GM18511 (cell line): ENCODE data around the gene TMEM59.
"Not testable (repeated sequence)": the region's sequence is repeated elsewhere in the genome, so short reads cannot be mapped to it uniquely, and the experiment has no call there.

ENCODE experiments used
- ATAC-seq: cut with Tn5 transposase; IDR thresholded peaks from one replicate; pipeline ENCODE4 v1.9.1; 2021; ENCODE audit warnings: mild to moderate bottlenecking, moderate library complexity; ENCODE audit not compliant: unreplicated experiment

Gene TMEM59, protein sequence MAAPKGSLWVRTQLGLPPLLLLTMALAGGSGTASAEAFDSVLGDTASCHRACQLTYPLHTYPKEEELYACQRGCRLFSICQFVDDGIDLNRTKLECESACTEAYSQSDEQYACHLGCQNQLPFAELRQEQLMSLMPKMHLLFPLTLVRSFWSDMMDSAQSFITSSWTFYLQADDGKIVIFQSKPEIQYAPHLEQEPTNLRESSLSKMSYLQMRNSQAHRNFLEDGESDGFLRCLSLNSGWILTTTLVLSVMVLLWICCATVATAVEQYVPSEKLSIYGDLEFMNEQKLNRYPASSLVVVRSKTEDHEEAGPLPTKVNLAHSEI

DNA sequence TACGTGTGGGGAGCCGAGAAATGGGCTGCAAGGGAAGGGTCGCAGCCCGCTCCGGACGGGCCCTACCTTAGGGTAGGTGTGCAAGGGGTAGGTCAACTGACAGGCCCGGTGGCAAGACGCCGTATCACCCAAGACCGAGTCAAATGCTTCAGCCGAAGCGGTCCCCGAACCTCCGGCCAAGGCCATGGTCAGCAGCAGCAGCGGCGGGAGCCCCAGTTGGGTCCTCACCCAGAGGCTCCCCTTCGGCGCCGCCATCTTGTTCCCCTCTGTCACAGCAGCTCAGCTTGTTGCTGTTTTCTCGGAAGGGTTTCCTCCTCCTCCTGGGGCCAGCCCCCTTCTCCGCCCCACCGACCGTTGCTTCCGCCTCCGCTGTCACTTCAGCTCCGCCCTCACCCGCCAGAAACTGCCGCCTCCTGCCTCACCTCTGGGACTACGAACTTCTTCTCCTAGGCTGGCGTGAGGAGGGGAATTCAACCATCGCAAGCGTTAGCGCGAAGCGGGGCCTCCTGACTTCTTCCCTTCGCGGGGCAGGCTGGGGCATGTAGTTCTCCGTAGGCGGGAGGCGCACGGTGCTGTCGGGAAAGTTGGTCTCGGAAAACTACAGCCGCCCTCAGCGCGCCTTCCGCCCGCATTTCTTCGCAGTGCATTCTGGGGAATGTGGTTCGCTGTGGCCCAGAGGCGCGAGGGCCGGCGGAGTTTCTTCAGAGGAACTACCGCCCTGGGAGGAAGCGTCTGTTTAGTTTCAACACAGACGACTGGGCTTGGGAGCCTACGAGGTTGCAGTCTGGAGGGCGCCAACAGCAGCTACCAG, at the start of gene TMEM59, which contains the start of gene TCEANC2:
TMEM59 (minus strand) TSS at position 271 of the 811 bp plus-strand sequence; CDS start at position 255, 16 bp downstream.
TCEANC2 (plus strand) TSS at position 675 of the 811 bp plus-strand sequence. CDS start 815 bp downstream, outside the sequence.
- peak; percentile 90 for ATAC-seq

DNA sequence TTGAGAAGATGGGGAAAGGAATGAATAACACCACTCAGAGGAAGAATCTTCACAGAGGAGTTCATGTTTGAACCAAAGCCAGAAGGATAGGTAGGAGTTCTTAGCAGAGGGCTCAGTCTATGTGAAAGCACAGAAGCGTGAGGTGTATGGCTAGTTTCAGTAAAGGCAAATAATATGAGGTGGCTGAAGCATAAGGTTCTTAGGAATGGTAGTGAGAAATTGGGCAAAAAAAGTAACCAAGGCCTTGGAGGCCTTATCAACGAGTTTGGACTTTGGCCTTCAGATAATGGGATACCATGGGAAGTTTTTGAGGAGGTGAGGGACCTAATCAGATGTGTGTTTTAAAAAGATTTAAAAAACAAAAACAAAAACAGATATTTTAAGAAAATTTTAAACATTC, 47.5 kb upstream of the TMEM59 start:
- no peak for ATAC-seq

DNA sequence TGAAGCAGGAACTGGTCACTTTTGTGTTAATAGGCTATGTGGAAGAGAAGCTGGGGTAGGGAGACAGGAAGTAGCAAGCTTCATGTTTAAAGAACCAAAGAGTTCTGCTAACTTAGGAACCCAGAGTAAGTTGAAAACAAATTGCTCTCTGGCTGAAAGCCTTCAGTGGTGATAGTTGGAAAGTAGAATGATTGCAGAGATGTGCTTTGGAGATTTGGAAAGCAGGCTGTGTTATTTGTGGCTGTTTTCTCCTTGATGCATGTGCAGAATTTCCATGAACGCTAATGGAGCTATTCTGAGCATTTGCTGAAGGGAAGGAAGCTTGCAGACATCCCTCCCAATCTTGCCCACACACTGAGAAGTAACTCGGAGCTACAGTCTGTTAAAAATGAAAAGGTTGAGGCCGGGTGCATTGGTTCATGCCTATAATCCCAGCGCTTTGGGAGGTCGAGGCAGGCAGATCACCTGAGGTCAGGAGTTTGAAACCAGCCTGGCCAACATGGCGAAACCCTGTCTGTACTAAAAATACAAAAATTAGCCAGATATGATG, 46.1 kb upstream of the TMEM59 start:
- no peak for ATAC-seq

DNA sequence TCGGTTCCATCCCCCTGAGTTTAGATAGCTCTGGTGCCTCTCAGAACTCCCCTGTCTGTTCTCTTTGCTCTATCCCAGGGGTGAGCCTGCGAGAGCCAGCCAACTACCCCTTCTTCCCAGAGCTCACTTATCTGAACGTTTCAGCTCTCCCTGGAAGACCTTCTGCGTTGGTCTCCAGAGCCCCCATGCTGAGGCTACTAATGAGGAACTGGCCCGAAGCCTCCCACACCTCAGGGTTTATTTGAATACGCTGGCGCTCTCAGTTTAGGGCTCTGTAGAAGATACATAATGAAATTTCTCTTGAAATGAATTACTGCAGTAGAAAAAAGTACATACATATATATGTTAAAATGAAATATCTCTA, 43.9 kb upstream of the TMEM59 start:
- ATAC-seq = no peak

DNA sequence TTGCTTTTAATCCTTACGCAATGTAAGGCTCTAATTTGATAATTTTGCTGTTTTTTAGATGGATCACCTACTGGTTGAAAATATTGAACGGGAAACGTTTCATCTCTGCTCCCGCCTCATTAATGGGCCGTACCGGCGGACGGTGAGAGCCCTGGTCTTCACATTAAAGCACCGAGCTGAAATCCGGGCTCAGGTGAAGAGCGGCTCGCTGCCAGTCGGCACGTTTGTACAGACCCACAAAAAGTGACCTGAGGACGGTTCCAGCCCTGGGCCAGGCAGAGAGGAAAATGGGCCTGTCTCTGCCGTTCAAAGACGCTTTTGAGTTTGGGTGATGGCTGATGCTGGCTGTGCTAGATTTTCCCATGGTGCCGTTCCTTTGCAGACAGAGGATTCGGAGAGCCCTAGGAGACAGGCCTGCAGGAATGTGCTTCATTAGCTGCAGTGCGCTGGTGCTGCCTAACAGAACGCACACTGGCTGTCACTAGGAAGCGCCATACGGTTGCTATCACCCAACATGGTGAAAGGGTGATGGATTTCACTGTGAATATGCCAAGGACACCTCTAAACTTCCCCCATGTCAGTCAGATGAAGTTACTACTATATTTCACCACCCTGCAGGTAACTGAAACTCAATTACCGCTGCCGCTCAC, 43.3 kb upstream of the TMEM59 start:
- no peak for ATAC-seq

DNA sequence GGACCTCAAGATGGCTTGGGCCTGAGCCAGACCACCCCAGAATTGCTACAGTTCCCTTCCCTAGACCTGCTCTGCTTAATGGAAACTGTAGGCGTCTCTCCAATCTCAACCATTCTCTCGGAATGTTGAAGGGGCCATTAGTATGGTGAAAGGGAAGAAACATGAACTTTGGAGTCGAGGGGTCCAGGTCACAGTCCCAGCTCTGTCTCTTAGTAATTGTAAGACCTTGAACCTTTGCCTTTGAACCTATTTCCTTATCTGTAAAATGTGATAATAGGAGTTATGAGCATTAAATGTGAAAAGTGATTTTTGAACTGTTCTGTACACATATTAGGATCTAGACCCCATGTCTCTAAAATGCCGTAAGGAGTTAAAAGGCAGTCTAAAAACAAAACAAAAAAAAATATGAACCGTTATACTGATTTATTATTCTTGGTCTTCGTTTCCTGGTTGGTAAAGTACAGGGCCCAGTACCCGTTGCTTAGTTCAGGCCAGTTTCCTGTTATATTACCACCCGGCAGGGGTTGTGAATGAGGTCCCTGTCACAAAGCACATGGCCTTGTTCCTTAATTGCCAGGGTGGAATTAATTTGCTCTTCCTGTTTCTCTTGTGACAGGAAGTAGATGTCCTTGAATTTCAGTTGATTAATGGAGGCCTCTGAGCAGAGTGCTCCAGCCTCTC, 42.7 kb upstream of the TMEM59 start:
- no peak for ATAC-seq

DNA sequence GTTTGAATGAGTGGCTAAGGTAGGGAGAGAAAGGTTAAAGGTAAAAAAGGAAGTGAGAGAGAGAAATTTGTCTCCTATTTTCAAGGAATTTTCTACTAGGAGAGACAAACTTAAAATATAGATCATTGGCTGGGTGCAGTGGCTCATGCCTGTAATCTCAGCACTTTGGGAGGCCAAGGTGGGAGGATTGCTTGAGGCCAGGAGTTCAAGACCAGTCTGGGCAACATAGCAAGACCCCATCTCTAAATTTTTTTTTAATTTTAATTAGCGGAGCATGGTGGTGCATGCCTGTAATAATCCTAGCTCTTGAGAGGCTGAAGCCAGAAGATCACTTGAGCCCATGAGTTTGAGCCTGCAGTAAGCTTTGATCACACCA, 41.7 kb upstream of the TMEM59 start:
- ATAC-seq = not testable (repeated sequence)

DNA sequence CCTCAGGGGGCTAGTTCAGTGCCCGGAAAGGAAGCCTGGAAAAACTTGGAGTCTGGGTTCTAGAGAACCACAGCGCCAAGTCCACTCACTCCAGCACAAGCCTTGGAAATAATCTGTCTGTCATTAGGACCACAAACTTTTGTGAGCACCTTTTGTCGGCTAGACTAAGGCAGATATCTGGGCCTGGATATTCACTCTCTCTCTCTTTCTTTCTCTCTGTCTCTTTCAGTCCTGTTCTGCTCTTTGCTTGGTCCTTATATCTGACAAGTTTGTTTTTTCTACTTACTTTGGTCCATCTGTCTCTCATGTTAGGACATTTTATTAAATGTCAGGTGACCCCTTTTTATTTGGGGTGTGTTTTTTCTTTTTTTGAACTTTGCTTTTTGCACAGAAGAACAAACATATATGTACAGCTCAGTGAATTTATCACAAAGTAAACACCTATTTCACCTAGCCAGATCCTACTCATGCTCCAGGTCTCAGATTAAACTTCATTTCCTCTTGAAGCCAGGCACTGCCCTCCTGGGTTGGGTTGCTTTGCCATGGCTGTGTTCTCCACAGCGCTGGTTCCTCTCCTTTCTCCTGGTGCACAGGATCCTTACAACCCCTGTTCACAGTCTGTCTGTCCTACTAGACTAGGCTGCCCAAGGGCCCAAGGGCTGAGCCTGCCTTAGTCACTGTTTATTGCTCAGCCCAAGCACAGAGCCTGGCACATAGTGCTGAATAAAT, 41.2 kb upstream of the TMEM59 start:
- no peak for ATAC-seq

DNA sequence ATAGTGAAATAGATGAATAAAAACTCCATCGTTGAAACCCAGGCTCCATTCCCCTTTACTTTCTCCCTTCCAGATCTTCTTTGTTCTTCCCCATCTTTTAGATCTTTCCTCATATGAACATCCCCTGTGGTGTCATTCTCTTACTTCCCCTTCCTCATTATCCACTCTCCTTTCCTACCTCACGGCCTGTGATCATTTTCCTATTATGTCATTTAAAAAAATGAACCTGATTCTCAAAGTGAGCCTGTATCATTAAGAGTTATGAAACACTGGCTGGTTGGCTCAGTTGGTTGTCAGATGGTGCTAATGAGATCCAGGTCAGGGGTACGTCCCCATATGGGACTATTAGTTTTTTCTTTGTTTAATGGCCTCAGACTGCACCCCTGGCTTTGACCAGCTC, 38.7 kb upstream of the TMEM59 start:
- no peak for ATAC-seq

DNA sequence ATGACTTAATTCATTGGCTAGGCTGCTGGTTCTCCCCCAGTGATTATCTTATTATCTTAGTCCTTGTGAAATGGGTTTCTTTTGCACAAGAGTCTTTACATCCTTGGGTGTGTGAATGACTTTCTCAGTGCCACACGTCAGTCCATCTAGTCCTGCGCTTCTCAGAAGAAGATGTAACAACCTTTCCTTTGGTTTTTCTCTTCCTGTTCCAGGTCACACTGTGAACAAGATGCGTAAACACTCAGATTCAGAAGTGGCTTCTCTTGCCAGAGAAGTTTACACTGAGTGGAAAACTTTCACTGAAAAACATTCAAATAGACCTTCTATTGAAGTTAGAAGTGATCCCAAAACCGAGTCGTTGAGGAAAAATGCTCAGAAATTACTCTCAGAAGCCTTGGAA, 35.4 kb upstream of the TMEM59 start:
- no peak for ATAC-seq

DNA sequence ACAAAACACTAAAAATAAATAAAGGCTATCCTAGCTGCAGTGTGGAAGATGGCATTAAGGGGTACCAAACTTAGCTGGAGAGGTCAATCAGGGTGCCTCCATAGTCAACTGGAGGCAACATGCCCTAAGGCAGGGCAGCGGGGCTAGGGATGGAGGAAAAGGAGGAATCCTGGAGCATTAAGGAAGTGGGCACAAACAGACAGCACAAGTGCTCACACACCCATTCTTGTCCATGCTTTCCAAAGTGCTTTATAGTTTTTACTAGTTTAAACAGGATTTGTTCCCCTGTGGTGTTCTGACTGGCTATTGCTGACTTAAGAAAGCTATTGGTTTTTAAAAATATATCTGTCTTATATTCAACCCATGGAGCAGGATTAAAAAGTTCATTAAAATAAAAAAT, 33.8 kb upstream of the TMEM59 start:
- ATAC-seq = no peak

DNA sequence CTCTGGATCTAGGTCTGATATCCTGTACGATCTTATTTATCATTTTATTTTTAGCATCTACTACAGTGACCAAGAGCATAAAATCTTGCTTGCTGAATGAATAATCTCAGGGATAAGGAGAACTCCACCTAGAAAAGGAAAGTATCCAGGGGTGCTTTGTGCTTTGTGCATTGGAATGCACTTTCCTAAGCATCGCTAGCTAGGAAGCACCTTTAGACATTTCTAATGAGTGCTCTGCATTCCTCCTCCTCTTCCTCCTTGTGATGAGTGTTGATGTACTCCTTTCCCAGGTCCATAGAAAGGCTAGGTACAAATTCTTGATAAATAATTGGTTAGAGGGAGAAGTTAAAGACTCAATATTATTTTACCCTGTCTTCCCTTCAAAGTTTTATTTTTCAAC, 31.8 kb upstream of the TMEM59 start:
- ATAC-seq = no peak

DNA sequence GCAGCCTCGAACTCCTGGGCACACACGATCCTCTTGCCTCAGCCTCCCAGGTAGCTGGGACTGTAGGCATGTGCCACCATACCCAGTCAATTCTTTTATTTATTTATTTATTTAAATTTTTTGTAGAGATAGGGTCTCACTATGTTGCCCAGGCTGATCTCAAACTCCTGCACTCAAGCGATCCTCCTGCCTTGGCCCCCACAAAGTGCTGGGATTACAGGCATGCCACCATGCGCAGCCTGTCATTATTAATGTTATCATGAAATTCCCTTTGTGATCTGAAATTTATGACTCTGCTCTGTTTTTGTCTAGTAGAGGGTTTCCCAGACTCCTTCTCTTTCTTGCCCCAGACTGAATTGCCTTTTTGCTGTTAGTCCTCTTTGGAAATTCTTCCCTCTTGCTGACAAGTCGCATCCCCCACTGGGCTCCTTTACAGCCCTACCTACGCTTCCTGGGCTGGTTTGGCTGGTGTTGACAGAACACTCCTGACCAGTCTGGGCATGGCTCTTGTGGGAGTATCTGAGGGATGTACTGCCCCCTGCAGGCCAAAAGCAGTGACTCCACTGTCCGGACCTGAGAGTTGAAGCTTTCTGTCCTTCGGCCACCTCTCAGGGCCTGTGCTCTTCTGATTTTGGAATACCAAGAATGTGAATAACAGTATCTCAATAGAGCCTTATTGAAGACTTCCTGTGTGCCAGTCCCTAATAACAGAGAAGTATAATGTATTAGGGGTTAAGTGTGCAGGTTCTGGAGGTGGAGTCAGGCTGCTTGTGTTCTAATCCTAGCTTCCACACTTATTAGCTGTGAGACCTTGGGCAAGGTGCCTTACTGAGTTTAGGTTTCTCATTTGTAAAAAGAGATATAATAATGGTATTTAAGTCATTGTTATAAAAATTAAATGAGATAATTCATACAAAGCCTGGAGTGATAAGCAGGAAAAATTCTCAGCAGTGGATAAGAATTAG, 28.6 kb upstream of the TMEM59 start:
- ATAC-seq = peak; percentile 60

DNA sequence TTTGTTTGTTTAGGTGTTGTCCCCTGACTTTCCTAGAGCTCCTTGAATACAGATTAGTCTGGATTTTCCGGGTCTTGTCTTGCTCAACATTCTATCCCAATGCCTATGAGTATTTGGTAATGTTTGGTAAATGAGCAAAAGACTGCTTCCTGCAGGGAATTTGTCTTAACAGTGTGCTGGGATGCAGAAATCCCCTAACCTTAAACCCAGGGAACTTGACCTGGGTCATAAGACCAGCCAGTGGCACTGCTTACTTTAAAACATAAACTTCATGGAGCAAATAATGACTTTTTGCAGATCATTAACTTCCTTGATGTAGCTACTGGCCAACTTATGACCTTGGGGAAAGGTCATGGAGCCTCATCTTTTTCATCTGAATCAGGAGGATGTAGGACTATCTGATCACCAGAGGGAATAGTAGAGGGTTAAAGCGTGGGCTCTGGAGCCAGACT, 27.6 kb upstream of the TMEM59 start:
- ATAC-seq = no peak

DNA sequence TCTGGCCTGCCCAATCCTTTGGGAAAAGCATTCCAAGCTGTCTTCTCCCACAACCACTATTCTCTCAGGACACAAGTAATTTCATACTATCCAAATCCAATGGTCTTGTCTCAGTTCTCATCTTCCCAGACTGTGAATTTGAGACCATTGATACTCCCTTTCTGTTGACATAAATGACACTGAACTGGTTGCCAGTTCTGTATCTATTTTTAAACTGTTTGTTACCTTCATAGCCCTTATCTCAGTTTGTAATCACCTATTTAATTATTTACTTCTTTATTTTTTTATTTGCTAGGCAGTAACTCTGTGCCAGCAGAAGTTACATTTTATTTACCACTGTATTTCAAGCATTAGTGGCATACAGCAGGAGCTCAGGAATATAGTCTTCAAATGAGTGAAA, 24.4 kb upstream of the TMEM59 start:
- no peak for ATAC-seq

DNA sequence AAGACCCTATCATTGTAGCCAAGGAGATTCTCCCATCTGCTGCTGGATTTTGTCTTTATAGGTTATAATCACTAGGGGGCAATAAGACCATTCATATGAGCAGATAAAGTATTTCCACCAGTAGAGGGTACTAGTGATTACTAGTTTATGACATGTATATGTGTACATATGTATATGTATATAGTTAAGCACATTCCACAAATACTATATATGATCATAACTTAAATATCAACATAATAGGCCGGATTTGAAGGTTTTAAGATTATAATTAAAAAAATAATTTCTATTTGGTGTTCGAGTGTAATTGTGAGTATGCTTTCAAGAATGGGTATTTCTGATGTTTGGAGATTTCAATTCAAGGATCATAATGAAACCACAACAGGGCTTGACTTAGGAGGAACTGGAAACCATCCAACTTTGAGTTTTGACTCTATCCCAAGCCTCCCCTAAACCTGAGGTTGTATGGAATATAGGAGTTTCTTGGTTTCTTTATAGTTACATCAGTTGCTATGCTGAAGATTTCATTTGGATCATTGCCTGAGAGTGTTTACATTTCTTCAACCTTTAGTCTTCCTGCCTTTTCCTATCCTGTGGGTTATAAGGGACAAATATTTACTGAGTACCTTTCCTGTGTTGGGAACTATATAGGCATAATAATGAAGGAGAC, 17.3 kb upstream of the TMEM59 start:
- peak; percentile 65 for ATAC-seq

DNA sequence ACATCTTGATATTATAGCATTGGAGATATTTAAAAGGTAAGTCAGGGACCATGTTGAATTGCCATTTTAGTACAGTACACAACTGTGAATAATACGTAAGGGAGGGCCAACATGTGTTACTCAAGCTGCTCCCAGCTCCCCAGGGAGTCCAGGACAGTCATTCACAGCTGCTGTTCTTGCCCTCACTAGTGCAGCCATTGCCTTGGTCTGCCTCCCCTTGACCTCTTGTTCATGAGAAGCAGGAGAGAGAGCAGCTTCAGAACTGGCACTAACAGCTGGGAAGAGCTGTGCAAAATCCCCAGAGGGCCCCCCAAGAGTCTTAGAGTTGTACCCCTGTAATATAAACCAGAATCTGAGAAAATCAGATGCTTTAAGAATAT, 16.8 kb upstream of the TMEM59 start:
- ATAC-seq = no peak

DNA sequence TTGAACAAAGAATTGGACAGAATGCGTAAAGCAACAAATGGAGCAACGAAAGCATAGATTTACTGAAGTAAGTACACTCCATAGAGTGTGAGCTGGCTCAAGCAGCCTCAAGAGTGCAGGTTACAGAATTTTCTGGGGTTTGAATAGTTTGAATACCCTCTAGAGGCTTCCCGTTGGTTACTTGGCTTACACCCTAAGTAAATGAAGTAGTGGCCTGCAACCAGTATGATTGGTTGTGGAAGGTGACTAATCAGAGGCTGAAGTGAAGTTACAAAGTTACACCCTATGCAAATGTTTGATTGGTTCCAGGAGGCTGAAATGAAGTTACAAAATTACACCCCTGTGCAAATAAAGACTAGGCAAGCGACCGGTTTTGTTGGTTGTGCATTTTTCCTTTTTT, 11.3 kb upstream of the TMEM59 start:
- ATAC-seq = no peak

DNA sequence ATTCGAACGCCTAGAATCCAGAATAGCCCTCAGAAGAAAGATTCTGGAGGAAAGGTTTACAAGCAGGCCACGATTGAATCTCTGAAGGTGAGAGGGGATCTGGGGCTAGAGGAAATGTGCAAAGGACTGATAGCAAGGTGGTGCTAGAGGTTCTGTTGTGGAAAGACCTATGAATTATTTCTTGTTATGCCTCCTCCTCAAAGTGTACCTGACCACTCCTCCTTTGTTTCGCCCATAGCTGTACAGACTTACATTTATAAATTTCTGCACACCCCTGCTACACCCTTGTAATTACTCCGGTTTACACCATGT, 1.4 kb upstream of the TMEM59 start:
- no peak for ATAC-seq
